Urothelium cell line (cell line): Measurements from ENCODE around the gene ZNF423.

ENCODE experiments used
- DNase-seq: peaks from one replicate; pipeline ENCODE4 v3.0.0; 2011; ENCODE audit warnings: low spot score, mixed read lengths
- FAIRE-seq: peaks from 2 replicates; lab custom pipeline; 2011; peaks lifted over from hg19 to GRCh38; lab: Jason Lieb, UNC

ZNF423 gene

GRCh38 chr16:49849754-49850108 is 6.2 kb downstream of the ZNF423 start:
- DNase-seq (no peak), FAIRE-seq (no peak)

- no peak for FAIRE-seq
- no peak for DNase-seq
Observed at GRCh38 chr16:49849037-49849753, 6.7 kb downstream of the ZNF423 start.

- FAIRE-seq (no peak), DNase-seq (no peak)
Observed at GRCh38 chr16:49848530-49848929, 7.4 kb downstream of the ZNF423 start.

- FAIRE-seq (no peak), DNase-seq (no peak)
Observed at GRCh38 chr16:49846800-49847199, 9.1 kb downstream of the ZNF423 start.

GRCh38 chr16:49844359-49844758 is 11.6 kb downstream of the ZNF423 start:
- FAIRE-seq (no peak), DNase-seq (no peak)

GRCh38 chr16:49843758-49844157 is 12.2 kb downstream of the ZNF423 start:
- FAIRE-seq (no peak), DNase-seq (no peak)

- DNase-seq (no peak), FAIRE-seq (no peak)
Observed at GRCh38 chr16:49842972-49843371, 12.9 kb downstream of the ZNF423 start.

- no peak for DNase-seq
- FAIRE-seq = no peak
Observed at GRCh38 chr16:49839017-49839825, 16.7 kb downstream of the ZNF423 start.

GRCh38 chr16:49838441-49839016 is 17.4 kb downstream of the ZNF423 start:
- DNase-seq = no peak
- no peak for FAIRE-seq

GRCh38 chr16:49837688-49838410 is 18.1 kb downstream of the ZNF423 start:
- DNase-seq (no peak), FAIRE-seq (no peak)

GRCh38 chr16:49836668-49837067 is 19.2 kb downstream of the ZNF423 start:
- DNase-seq (no peak), FAIRE-seq (no peak)

GRCh38 chr16:49836218-49836617 is 19.7 kb downstream of the ZNF423 start:
- no peak for FAIRE-seq
- no peak for DNase-seq

GRCh38 chr16:49835161-49835777 is 20.6 kb downstream of the ZNF423 start:
- FAIRE-seq (no peak), DNase-seq (no peak)

GRCh38 chr16:49834531-49835151 is 21.3 kb downstream of the ZNF423 start:
- DNase-seq (no peak), FAIRE-seq (no peak)

- FAIRE-seq (no peak), DNase-seq (no peak)
Observed at GRCh38 chr16:49833796-49834530, 21.9 kb downstream of the ZNF423 start.

GRCh38 chr16:49833085-49833484 is 22.8 kb downstream of the ZNF423 start:
- FAIRE-seq (no peak), DNase-seq (no peak)

- FAIRE-seq (no peak), DNase-seq (no peak)
Observed at GRCh38 chr16:49832177-49832576, 23.7 kb downstream of the ZNF423 start.

GRCh38 chr16:49830873-49831272 is 25.0 kb downstream of the ZNF423 start:
- FAIRE-seq = no peak
- no peak for DNase-seq

- FAIRE-seq = no peak
- no peak for DNase-seq
Observed at GRCh38 chr16:49828533-49829267, 27.2 kb downstream of the ZNF423 start.
